ENCODE results near the gene LHB.

Gene LHB

GRCh38 chr19:49010453-49010852, 6.4 kb downstream of the LHB start:
- no peak for DNase-seq (ENCODE audit: low read depth in 2 of 2)

DNA sequence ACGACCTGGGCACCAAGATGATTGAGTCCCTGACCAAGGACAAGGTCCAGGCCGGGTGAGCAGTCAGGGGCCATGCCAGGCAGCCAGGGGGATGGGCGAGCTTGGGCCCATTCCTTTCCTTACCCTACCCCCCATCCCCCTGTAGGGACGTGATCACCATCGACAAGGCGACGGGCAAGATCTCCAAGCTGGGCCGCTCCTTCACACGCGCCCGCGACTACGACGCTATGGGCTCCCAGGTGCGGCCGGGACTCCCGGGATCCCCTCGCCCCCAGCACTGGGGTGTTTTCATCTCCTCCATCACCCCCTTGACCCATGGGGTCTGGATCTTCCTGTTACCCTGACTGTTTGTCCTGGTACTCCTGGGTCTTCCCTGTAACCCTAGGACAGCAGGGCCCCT, 7.1 kb downstream of the LHB start:
- DNase-seq (ENCODE audit: low read depth in 2 of 2): no peak

DNA sequence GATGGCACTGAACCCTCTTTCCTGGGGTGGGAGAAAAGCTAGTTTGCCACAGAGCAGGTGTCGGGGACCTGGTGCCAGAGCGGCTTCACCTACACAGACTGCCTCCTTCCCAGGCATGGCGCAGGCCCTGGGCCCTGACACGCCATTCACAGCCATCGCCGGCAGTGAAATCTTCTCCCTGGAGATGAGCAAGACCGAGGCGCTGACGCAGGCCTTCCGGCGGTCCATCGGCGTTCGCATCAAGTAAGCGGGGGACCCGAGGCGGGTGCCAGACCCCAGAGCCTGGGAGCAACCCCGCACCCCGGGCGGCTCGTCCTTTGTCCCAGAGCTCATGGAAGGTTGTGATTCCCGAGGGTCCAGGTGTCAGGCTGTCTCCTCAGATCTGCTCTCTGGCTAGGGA, 10.0 kb downstream of the LHB start:
- no peak for DNase-seq (ENCODE audit: low read depth in 2 of 2)

- no peak for DNase-seq (ENCODE audit: low read depth in 2 of 2)
Observed at GRCh38 chr19:49004964-49005614, 11.8 kb downstream of the LHB start.

- DNase-seq (ENCODE audit: low read depth in 2 of 2): no peak
Observed at GRCh38 chr19:49004133-49004532, 12.8 kb downstream of the LHB start.

GRCh38 chr19:48999481-49000325, 17.2 kb downstream of the LHB start:
- peak; percentile 23 to 31 for DNase-seq (ENCODE audit: low read depth in 2 of 2)

DNA sequence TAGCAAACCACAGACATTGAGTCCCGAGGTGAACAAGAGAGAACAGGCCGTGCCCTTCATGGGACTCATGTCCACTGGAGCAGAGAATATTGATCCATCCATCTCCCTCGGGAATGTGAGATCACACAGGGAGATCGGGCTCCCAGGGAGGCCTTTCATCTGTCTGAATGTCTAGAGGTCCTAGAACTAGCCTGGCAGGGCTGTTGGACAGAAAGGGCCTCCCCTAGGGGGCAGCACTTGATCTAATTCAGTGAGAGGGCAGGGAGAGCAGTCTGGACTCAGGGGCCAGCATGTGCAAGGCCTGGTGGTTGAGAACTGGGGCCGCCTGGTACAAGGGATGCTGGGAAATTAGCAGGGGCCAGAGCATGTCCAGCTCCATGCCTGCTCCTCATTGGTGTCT, 18.9 kb downstream of the LHB start:
- no peak for DNase-seq (ENCODE audit: low read depth in 2 of 2)

- no peak for DNase-seq (ENCODE audit: low read depth in 2 of 2)
Observed at GRCh38 chr19:48994035-48994386, 22.9 kb downstream of the LHB start.

- DNase-seq (ENCODE audit: low read depth in 2 of 2): peak; percentile 98 to 99
Observed at GRCh38 chr19:48993175-48994034, 23.5 kb downstream of the LHB start, which contains the start of the genes GYS1 and RUVBL2. TSS of gene GYS1 (minus strand) at chr19:48993309. CDS start at chr19:48993112, 197 bp downstream. TSS of gene RUVBL2 (plus strand) at chr19:48993887. CDS start at chr19:48993912, 25 bp downstream.

DNA sequence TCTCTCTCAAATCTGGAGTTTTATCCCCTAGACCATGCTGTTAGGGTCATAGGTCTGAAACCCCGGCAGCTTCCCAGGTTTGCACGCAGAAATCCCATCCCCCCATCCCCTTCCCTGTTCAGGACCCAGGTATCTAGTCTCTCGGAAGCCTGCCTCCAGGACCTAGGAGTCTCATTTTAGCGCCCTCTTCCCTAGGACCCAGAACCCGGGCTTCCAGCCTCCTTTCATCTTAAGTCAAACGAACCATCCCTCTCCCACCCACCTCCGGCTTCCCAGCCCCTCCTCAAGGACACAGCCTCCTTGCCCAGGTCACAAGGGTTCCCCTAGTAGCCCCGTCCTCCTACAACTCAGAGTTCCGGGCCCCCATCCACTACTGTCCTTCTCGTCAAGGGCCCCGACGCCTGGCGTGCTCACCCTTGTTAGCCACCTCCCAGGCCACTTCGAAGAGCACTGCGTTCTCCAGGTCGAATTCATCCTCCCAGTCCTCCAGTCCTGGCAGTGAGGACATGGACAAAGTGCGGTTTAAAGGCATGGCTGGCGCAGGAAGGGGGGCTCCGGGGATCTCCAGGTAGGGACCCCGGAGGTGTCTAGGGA, 24.2 kb downstream of the LHB start:
- no peak for DNase-seq (ENCODE audit: low read depth in 2 of 2)

GRCh38 chr19:48991873-48992580, 24.9 kb downstream of the LHB start:
- no peak for DNase-seq (ENCODE audit: low read depth in 2 of 2)

- no peak for DNase-seq (ENCODE audit: low read depth in 2 of 2)
Observed at GRCh38 chr19:48991011-48991609, 25.8 kb downstream of the LHB start.

- DNase-seq (ENCODE audit: low read depth in 2 of 2): no peak
Observed at GRCh38 chr19:48990400-48990799, 26.5 kb downstream of the LHB start.

DNA sequence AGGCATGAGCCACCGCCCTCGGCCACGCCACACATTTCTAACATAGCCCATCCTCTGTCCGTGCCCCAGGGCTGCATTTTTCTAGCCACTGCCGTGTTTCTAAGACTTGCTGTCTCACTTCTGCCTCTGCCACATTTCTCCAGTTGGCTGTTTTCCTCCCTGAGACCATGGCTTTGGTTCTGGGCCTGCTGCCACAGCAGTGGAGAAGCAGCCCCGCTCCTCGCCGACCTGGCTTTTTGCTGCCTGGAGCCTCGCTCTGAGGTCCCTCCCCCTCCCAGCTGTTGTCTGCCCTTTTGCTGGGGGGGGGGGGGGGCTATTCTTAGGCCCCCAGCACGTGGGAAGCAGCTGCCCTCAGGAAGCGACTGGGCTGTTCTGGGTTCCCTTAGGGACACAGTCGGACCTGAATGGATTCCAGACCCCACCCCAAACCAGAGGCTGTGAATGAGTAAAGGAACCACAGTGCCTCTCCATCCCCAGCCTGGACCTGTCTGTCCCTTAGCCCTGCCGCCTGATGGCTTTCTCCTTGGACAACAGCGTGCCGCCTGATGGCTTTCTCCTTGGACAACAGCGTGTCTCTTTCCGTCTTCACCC, 27.1 kb downstream of the LHB start:
- DNase-seq (ENCODE audit: low read depth in 2 of 2): no peak

DNA sequence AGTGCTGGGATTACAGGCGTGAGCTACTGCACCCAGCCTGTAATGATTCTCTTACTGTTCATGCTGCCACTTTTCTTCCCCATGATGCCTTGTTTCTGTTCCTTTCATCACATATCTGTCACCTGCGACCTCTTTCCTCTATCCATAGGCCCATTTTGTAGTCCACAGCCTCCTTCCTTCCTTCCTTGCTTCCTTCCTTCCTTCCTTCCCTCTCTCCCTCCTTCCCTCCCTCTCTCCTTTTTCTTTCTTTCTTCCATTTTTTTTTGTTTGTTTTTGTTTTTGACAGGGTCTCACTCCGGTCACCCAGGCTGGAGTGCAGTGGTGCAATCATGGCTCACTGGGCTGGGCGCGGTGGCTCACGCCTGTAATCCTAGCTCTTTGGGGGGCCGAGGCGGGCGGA, 28.0 kb downstream of the LHB start:
- no peak for DNase-seq (ENCODE audit: low read depth in 2 of 2)

GRCh38 chr19:48988286-48988685, 28.6 kb downstream of the LHB start:
- DNase-seq (ENCODE audit: low read depth in 2 of 2): no peak

- DNase-seq (ENCODE audit: low read depth in 2 of 2): no peak
Observed at GRCh38 chr19:48987323-48987722, 29.6 kb downstream of the LHB start.

- no peak for DNase-seq (ENCODE audit: low read depth in 2 of 2)
Observed at GRCh38 chr19:48986211-48986610, 30.7 kb downstream of the LHB start.

GRCh38 chr19:48985711-48986110, 31.2 kb downstream of the LHB start:
- DNase-seq (ENCODE audit: low read depth in 2 of 2): no peak

GRCh38 chr19:48982280-48982679, 34.6 kb downstream of the LHB start:
- no peak for DNase-seq (ENCODE audit: low read depth in 2 of 2)
